CD14-positive monocyte (primary cell): ENCODE data around the gene DPP6. TPM values are rescaled to one million over a fixed set of nuclear protein-coding genes. Genes with fewer than 3 reads are reported as not detected.
A peak's percentile ranks its signal among the peaks of the same experiment; 100 is the strongest.

Experiments
- DNase-seq, 3 donors: peaks; one replicate each; pipeline ENCODE4 v3.0.0-alpha.2; 2011 to 2022
- H2AFZ ChIP-seq: 2 replicates; pipeline ENCODE4 v1.6.0; 2012; ENCODE audit warnings: mild to moderate bottlenecking, low read depth, low read length, inconsistent platforms; ENCODE audit not compliant: insufficient read depth, poor library complexity, severe bottlenecking
- H3K27ac ChIP-seq, 2 donors: 1 replicate in 1 of 2; 2 replicates in 1 of 2; pipeline ENCODE4 v1.5.1; 2012 to 2013; ENCODE audit warnings: low read length in 2 of 2, control low read depth in 1 of 2, inconsistent platforms in 1 of 2, low read depth in 1 of 2, mild to moderate bottlenecking in 1 of 2
- H3K27me3 ChIP-seq, 2 donors: one replicate each; pipeline versions ENCODE4 v1.6.0 to v1.6.1; 2011 to 2013; ENCODE audit warnings: low read length in 2 of 2; ENCODE audit not compliant: control insufficient read depth in 2 of 2, insufficient read depth in 2 of 2
- H3K36me3 ChIP-seq, 2 donors: replicated peaks in 1 of 2; 1 replicate in 1 of 2; 2 replicates in 1 of 2; pipeline versions ENCODE4 v1.5.1 to v1.6.1; 2012 to 2013; ENCODE audit warnings: low read length in 2 of 2, control low read depth in 1 of 2, inconsistent platforms in 1 of 2, mild to moderate bottlenecking in 1 of 2; ENCODE audit not compliant: insufficient read depth in 2 of 2, control insufficient read depth in 1 of 2
- H3K4me1 ChIP-seq, 2 donors: 1 replicate in 1 of 2; 2 replicates in 1 of 2; pipeline versions ENCODE4 v1.5.1 to v1.6.1; 2012 to 2013; ENCODE audit warnings: low read length in 2 of 2, control low read depth in 1 of 2, inconsistent platforms in 1 of 2, mild to moderate bottlenecking in 1 of 2, moderate library complexity in 1 of 2; ENCODE audit not compliant: insufficient read depth in 2 of 2, control insufficient read depth in 1 of 2
- H3K4me2 ChIP-seq: replicated peaks from 2 replicates; pipeline ENCODE3; 2012; ENCODE audit warnings: low read length, moderate library complexity, mild to moderate bottlenecking; ENCODE audit not compliant: poor library complexity, severe bottlenecking; ENCODE audit errors: extremely low read depth
- H3K4me3 ChIP-seq, 3 experiments: fragments of 200-600 bp in 1 of 3; sonication (generic) in 1 of 3; replicated peaks in 1 of 3; 1 replicate in 2 of 3; 2 replicates in 1 of 3; pipeline ENCODE4 v1.5.1; 2011 to 2013; ENCODE audit warnings: low read length in 3 of 3, mild to moderate bottlenecking in 3 of 3, control low read depth in 2 of 3, low read depth in 2 of 3, inconsistent platforms in 1 of 3, moderate library complexity in 1 of 3
- H3K79me2 ChIP-seq: 2 replicates; pipeline ENCODE4 v1.6.0; 2012; ENCODE audit warnings: mild to moderate bottlenecking, control low read depth, inconsistent platforms, low read length, moderate library complexity; ENCODE audit not compliant: insufficient read depth
- H3K9ac ChIP-seq: 2 replicates; pipeline ENCODE4 v1.6.0; 2017; ENCODE audit warnings: low read length, mild to moderate bottlenecking; ENCODE audit not compliant: insufficient read depth, poor library complexity, severe bottlenecking
- H3K9me3 ChIP-seq, 2 donors: replicated peaks in 1 of 2; 1 replicate in 1 of 2; 2 replicates in 1 of 2; pipeline versions ENCODE4 v1.5.1 to v1.6.1; 2012 to 2013; ENCODE audit warnings: low read length in 2 of 2, control low read depth in 1 of 2; ENCODE audit not compliant: control insufficient read depth in 1 of 2, insufficient read depth in 1 of 2
- H4K20me1 ChIP-seq: 2 replicates; pipeline ENCODE4 v1.6.0; 2012; ENCODE audit warnings: mild to moderate bottlenecking, low read length, control low read depth, moderate library complexity; ENCODE audit not compliant: insufficient read depth
- H3K27ac Mint-ChIP-seq, 7 donors: one replicate each; pipeline ENCODE4 v1.8.0; 2020; ENCODE audit warnings: mild to moderate bottlenecking in 7 of 7, mixed read lengths in 7 of 7, moderate library complexity in 6 of 7, inconsistent platforms in 2 of 7
- H3K27me3 Mint-ChIP-seq, 3 donors: one replicate each; pipeline ENCODE4 v1.8.0; 2021 to 2022; ENCODE audit warnings: low read depth in 3 of 3, mild to moderate bottlenecking in 3 of 3, mixed read lengths in 3 of 3, moderate library complexity in 3 of 3, inconsistent platforms in 1 of 3
- H3K36me3 Mint-ChIP-seq, 2 donors: one replicate each; pipeline ENCODE4 v1.8.0; 2020; ENCODE audit warnings: mixed read lengths in 2 of 2, inconsistent platforms in 1 of 2, mild to moderate bottlenecking in 1 of 2
- H3K4me1 Mint-ChIP-seq: one replicate; pipeline ENCODE4 v1.8.0; 2020; ENCODE audit warnings: mild to moderate bottlenecking, mixed read lengths
- H3K4me3 Mint-ChIP-seq, 2 donors: one replicate each; pipeline ENCODE4 v1.8.0; 2020; ENCODE audit warnings: mild to moderate bottlenecking in 2 of 2, mixed read lengths in 2 of 2, moderate library complexity in 1 of 2
- H3K9me3 Mint-ChIP-seq, 7 donors: one replicate each; pipeline ENCODE4 v1.8.0; 2020 to 2022; ENCODE audit warnings: mixed read lengths in 7 of 7, mild to moderate bottlenecking in 6 of 7, moderate library complexity in 6 of 7, inconsistent platforms in 2 of 7
- WGBS: methylation state at CpG from one replicate; pipeline ENCODE4 v1.1.5; 2013; ENCODE audit warnings: missing lambda C conversion rate; ENCODE audit not compliant: insufficient coverage; 5-methylcytosine and 5-hydroxymethylcytosine counted together
- intact Hi-C, 2 donors: fragments of 100-400 bp; cut with micrococcal nuclease; formaldehyde crosslinking; loops; one replicate each; pipeline versions ENCODE4 v1.15.0 to v1.15.1; 2023
- polyA plus RNA-seq, 3 donors: library from polyadenylated mRNA; depleted of rRNA in 1 of 3; unstranded in 2 of 3; stranded (reverse) in 1 of 3; fragments of 300-500 nt in 2 of 3; fragments of >200 nt in 1 of 3; fragmentation: Illumina TruSeq in 2 of 3; gene quantifications; 1 replicate in 2 of 3; 2 replicates in 1 of 3; pipeline ENCODE4 v1.2.3, GENCODE V29; 2012 to 2021
- TF ChIP-seq, protein P1 (sequence below): fragments of 200-600 bp; IDR thresholded peaks from one replicate; pipeline ENCODE4 v1.8.0; 2022; ENCODE audit warnings: antibody characterized with exemption, mild to moderate bottlenecking

The DPP6 gene
- polyA plus RNA-seq, 3 donors, result not detected

DNA sequence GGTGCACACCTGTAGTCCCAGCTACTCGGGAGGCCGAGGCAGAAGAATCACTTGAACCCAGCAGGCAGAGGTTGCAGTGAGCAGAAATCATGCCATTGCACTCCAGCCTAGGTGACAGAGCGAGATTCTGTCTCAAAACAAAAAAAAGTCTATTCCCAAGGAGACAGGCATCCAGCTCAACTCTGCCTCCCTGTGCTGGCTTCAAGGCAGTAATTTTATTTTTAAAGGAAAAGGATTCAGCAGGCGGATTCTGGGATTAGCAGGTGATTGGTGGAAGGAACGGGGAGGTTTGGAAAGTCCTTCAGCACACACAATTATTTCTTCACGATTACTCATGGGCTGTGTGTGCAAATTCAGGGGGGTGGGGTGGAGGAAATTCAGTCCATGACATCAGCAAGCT, 707.8 kb downstream of the DPP6 start:
- Mint-ChIP-seq H3K4me1 (no peaks in the 10 kb centered on the region), H3K27me3 (peaks cover 0 to 10% (median 0%) of the 10 kb centered on the region in 3 donors), H3K27ac (peak overlapping the region in 1 of 7 donors; percentile 54), H3K4me3 (no peak overlapping the region), H3K9me3 (peaks cover 5 to 43% (median 13%) of the 10 kb centered on the region in 7 donors), H3K36me3 (no peaks in the 10 kb centered on the region)
- Histone ChIP-seq H3K9ac (no peak overlapping the region), H3K9me3 (peaks cover 19 to 26% of the 10 kb centered on the region in 2 donors), H3K27me3 (no peaks in the 10 kb centered on the region), H3K4me1 (no peaks in the 10 kb centered on the region), H3K27ac (no peak overlapping the region), H3K4me3 (no peak overlapping the region), H3K4me2 (no peak overlapping the region), H2AFZ (no peak overlapping the region), H3K36me3 (no peaks in the 10 kb centered on the region), H3K79me2 (no peaks in the 10 kb centered on the region), H4K20me1 (no peaks in the 10 kb centered on the region)
- 94% methylated on average over 2 of the region's 6 CpGs for WGBS
- TF ChIP-seq, protein P1, sequence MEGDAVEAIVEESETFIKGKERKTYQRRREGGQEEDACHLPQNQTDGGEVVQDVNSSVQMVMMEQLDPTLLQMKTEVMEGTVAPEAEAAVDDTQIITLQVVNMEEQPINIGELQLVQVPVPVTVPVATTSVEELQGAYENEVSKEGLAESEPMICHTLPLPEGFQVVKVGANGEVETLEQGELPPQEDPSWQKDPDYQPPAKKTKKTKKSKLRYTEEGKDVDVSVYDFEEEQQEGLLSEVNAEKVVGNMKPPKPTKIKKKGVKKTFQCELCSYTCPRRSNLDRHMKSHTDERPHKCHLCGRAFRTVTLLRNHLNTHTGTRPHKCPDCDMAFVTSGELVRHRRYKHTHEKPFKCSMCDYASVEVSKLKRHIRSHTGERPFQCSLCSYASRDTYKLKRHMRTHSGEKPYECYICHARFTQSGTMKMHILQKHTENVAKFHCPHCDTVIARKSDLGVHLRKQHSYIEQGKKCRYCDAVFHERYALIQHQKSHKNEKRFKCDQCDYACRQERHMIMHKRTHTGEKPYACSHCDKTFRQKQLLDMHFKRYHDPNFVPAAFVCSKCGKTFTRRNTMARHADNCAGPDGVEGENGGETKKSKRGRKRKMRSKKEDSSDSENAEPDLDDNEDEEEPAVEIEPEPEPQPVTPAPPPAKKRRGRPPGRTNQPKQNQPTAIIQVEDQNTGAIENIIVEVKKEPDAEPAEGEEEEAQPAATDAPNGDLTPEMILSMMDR, result no peak
- intact Hi-C loops, result no loop called here
- DNase-seq, result no peak

DNA sequence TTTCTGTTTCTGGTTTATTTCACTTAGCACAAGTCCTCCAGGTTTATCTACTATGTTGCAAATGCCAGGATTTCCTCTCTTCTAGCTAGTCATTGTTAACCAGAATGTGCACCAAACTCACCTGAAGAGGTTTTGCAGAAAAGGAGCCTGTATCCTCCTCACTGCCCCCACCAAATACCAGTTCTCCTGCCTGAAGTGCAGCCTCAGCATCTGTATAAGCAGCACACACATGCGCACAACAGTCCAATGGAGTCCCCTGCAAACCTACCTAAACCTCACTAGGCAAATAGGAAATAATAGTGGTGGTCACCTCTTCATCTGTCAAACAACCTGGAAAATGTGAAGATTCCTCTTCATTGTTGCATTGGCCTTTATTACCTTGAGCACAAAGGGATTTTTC, 712.9 kb downstream of the DPP6 start:
- no peak overlapping the region for H2AFZ ChIP-seq
- no peaks in the 10 kb centered on the region for H3K36me3 ChIP-seq
- H3K9me3 ChIP-seq, result peaks cover 16 to 18% of the 10 kb centered on the region in 2 donors
- no peaks in the 10 kb centered on the region for H3K79me2 ChIP-seq
- no peaks in the 10 kb centered on the region for H3K4me1 ChIP-seq
- Mint-ChIP-seq H3K36me3 (no peaks in the 10 kb centered on the region), H3K4me1 (no peaks in the 10 kb centered on the region), H3K9me3 (peaks cover 5 to 34% (median 11%) of the 10 kb centered on the region in 7 donors), H3K4me3 (no peak overlapping the region), H3K27ac (no peak overlapping the region), H3K27me3 (peaks cover 0 to 11% (median 2%) of the 10 kb centered on the region in 3 donors)
- H4K20me1 ChIP-seq, result no peaks in the 10 kb centered on the region
- H3K27ac ChIP-seq, result no peak overlapping the region
- intact Hi-C loops, result no loop called here
- no peaks in the 10 kb centered on the region for H3K27me3 ChIP-seq
- no peak for DNase-seq
- H3K4me2 ChIP-seq, result no peak overlapping the region
- H3K9ac ChIP-seq, result no peak overlapping the region
- WGBS, result no CpG with 5 or more reads among the region's 1 CpG
- TF ChIP-seq, protein P1, result no peak
- H3K4me3 ChIP-seq, result no peak overlapping the region
